SJSA1 (cell line): ENCODE results near the gene SCP2. TPM values are rescaled to one million over a fixed set of nuclear protein-coding genes. Genes with fewer than 3 reads are reported as not detected.

Source experiments
- DNase-seq, 2 experiments: peaks; one replicate each; pipeline ENCODE4 v3.0.0-alpha.2; 2015 to 2020; ENCODE audit warnings: low spot score in 2 of 2, low read depth in 1 of 2
- H3K27ac ChIP-seq: fragments of 250-450 bp; sonication (Bioruptor Pico); 2 replicates; pipeline ENCODE4 v1.5.1; 2020; ENCODE audit warnings: mild to moderate bottlenecking, moderate library complexity
- H3K27me3 ChIP-seq: fragments of 250-450 bp; sonication (Bioruptor Pico); replicated peaks from 2 replicates; pipeline ENCODE4 v1.5.1; 2020; ENCODE audit warnings: mild to moderate bottlenecking, moderate library complexity
- H3K36me3 ChIP-seq: fragments of 250-450 bp; sonication (Bioruptor Pico); 2 replicates; pipeline ENCODE4 v1.5.1; 2020; ENCODE audit warnings: mild to moderate bottlenecking
- H3K4me1 ChIP-seq: fragments of 250-450 bp; sonication (Bioruptor Pico); replicated peaks from 2 replicates; pipeline ENCODE4 v1.6.1; 2021; ENCODE audit warnings: mild to moderate bottlenecking
- H3K4me3 ChIP-seq: fragments of 250-450 bp; sonication (Bioruptor Pico); 2 replicates; pipeline ENCODE4 v1.5.1; 2020; ENCODE audit warnings: mild to moderate bottlenecking
- H3K9me3 ChIP-seq: fragments of 250-450 bp; sonication (Bioruptor Pico); replicated peaks from 2 replicates; pipeline ENCODE4 v1.5.1; 2020; ENCODE audit warnings: mild to moderate bottlenecking
- total RNA-seq: library from RNA; depleted of rRNA; stranded (reverse); fragments of >200 nt; shearing (Covaris generic); gene quantifications from 2 replicates; pipeline ENCODE4 v1.2.3, GENCODE V29; 2014

SCP2 gene
- total RNA-seq, 1 experiment from 2014 or later = 288 TPM

DNA sequence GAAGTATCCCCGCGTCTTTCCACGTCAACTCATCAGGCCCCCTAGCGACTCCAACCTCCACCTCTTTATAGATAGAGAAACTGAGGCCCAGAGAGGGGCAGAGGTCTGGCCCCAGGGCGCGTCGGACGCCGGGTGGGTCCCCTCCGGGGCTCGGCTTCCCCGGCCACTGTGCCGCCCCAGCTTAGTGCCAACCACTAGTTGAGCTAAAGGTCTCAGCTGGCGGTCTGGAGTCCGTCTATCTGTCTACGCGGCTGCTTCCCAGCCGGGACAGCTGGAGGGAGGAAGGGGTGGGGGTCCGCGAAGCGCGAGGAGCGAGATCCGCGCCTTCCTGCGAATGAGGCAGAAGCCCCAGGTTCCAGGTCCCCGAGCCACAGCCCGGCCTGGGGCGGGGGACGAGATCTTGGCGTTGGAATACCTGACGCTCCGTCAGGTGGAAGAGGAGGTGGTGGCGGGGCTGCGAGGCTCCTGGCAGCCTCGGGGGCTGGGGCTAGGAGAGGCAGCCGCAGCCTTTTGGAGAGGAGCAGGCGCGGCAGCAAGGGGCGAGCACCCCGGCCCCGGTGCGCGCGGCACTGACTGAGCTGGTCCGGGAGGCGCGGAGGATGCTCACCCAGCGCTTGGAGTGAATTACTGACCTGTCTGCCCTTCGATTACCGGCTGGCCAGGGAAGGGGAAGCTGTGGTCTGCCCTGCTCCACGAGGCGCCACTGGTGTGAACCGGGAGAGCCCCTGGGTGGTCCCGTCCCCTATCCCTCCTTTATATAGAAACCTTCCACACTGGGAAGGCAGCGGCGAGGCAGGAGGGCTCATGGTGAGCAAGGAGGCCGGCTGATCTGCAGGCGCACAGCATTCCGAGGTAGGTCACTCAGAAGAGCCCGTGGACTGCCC lies 135.9 kb downstream of the SCP2 start:
- Histone ChIP-seq H3K4me1 (peaks cover 13% of the 10 kb centered on the region), H3K36me3 (no peaks in the 10 kb centered on the region), H3K4me3 (peak overlapping the region; percentile 50), H3K9me3 (no peaks in the 10 kb centered on the region), H3K27ac (no peak overlapping the region), H3K27me3 (no peaks in the 10 kb centered on the region)
- no peak for DNase-seq

DNA sequence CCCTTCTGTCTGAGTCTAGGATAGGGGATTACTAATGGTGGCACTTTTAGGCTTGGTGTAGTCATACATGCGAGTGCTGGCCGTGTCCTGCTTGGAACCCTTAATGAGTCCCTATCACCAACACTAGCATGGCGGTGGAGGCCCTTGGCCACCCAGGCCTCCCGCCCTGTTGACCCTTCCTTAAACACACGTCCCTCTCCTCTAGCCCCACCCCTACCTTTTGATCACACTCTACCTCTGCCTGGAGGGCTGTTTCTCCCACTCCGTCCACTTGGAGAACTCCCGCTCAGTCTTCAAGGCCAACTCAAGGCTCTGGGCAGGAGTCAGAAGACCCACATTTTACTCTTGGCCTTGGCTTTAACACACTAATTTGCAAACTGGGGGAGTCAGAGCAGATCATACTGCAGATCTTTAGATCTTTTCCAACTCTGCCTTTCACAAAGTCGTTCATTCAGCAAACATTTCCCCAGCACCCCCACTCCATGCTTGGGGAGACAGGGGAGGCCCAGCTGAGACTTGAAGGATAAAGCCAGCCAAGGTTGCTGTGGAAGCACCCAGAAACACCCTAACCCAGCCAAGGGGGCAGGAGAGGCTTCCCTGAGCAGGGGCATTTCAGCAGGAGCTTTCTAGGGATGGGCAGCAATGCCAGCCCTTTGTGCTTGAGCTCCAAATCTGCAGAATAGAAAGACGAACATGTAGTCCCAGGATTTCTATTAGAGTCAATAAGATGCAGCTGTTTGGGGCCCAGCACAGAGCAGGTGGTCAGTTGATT lies 136.9 kb downstream of the SCP2 start:
- Histone ChIP-seq H3K36me3 (no peaks in the 10 kb centered on the region), H3K27ac (no peak overlapping the region), H3K27me3 (no peaks in the 10 kb centered on the region), H3K4me1 (peaks cover 13% of the 10 kb centered on the region), H3K4me3 (no peak overlapping the region), H3K9me3 (no peaks in the 10 kb centered on the region)
- DNase-seq = no peak

DNA sequence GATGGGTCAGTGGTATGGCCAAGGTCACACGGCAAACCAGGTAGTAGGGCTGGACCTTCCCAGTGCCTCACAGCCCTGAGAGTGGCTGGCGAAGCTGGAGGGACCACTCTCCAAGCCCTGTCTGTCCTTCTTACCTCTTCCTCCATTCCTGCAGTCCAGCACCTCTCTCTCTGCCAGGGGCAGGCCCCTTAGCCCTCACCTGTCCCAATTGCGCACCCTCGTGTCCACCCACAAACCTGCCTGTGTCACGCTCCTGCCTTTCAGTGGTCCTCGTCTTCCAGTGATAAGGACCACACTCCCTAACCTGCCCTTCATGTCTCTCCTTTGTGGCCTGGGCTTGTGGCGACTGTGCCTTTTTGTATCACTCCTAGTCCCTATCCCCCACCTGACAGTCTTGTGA lies 138.3 kb downstream of the SCP2 start:
- no peaks in the 10 kb centered on the region for H3K27me3 ChIP-seq
- no peak for DNase-seq
- no peaks in the 10 kb centered on the region for H3K9me3 ChIP-seq
- no peak overlapping the region for H3K4me3 ChIP-seq
- H3K27ac ChIP-seq = no peak overlapping the region
- no peaks in the 10 kb centered on the region for H3K36me3 ChIP-seq
- peaks cover 13% of the 10 kb centered on the region for H3K4me1 ChIP-seq

DNA sequence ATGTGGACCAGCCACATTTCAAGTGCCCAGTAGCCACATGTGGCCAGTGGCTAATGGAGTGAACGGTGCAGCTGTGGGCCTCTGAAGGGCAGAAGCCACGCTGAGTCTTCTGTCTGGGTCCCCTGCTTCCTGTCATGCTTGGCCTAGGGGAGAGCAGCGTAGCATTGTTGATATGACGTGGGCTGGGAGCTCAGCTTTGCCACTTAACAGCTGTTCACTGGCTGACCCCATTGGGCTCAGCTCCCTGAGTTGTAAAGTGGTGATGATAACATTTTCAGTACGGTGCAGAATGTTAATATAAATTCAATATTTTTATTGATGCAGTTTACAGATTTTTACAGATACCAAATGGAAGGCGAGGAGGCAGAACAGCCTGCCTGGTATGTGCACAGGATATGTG lies 139.4 kb downstream of the SCP2 start:
- H3K27me3 ChIP-seq = no peaks in the 10 kb centered on the region
- no peak for DNase-seq
- no peaks in the 10 kb centered on the region for H3K9me3 ChIP-seq
- H3K4me1 ChIP-seq = peaks cover 11% of the 10 kb centered on the region
- H3K27ac ChIP-seq = no peak overlapping the region
- no peaks in the 10 kb centered on the region for H3K36me3 ChIP-seq
- H3K4me3 ChIP-seq = no peak overlapping the region

DNA sequence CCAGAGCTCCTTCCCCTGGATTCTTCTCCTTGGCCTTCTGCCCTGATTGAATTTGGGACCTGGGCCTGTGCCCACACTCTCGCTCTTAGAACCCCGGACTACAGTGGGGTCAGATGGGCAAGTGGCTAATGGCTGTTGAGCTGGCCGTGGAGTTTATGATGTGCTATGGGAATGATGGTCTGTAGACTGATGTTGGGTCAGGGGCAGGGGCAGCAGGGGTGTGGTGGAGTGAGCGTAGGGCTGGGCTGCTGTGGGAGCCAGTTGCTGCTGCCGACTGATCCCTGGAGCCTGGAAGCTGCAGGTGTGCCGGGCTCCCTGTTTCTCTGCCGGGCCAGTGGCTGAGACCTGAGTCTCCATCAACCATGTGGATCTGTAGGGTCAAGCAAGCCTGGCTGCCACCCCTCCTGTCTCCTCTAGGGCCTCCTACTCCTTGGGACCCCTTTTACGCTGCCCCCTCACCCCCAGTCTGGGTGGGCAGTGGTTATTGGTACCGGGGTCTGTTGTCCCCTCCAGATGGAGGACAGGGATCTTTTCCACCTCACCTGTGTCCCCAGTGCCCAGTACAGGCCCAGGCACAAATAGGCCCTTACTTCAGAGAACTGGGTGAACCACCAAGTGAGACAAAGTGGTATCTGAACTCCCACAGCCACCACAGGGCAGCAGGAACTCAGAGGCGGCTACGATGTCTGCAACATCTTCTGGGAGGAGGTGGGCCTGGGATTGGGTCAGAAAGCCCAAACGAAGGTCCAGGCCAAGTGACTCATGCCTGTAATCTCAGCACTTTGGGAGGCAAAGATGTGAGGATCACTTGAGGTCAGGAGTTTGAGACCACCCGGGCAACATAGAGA lies 140.0 kb downstream of the SCP2 start:
- no peaks in the 10 kb centered on the region for H3K36me3 ChIP-seq
- H3K4me1 ChIP-seq = peaks cover 8% of the 10 kb centered on the region
- H3K27me3 ChIP-seq = no peaks in the 10 kb centered on the region
- H3K27ac ChIP-seq = no peak overlapping the region
- no peak for DNase-seq
- no peak overlapping the region for H3K4me3 ChIP-seq
- H3K9me3 ChIP-seq = no peaks in the 10 kb centered on the region

DNA sequence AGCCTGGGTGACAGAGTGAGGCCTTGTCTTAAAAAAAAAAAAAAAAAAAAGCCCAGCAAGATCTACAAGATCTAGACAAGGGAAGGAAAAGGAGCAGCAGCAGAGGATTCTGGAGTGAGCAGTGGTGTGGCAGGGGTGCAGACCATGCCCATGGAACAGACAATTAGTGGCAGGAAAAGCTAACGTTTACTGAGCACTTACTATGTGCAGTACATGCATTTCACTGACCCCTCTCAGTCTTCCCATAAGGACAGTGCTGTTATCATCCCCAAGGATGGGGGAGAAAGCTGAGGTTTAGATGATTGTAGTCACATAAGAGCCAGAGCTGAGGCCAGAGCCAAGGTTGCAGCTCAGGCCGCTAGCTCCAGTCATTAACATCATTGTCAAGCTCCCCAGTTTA lies 140.8 kb downstream of the SCP2 start:
- Histone ChIP-seq H3K9me3 (no peaks in the 10 kb centered on the region), H3K4me1 (peaks cover under 1% of the 10 kb centered on the region; the same call in 1 of the 2 replicates), H3K36me3 (no peaks in the 10 kb centered on the region), H3K4me3 (no peak overlapping the region), H3K27ac (no peak overlapping the region), H3K27me3 (no peaks in the 10 kb centered on the region)
- DNase-seq = no peak

DNA sequence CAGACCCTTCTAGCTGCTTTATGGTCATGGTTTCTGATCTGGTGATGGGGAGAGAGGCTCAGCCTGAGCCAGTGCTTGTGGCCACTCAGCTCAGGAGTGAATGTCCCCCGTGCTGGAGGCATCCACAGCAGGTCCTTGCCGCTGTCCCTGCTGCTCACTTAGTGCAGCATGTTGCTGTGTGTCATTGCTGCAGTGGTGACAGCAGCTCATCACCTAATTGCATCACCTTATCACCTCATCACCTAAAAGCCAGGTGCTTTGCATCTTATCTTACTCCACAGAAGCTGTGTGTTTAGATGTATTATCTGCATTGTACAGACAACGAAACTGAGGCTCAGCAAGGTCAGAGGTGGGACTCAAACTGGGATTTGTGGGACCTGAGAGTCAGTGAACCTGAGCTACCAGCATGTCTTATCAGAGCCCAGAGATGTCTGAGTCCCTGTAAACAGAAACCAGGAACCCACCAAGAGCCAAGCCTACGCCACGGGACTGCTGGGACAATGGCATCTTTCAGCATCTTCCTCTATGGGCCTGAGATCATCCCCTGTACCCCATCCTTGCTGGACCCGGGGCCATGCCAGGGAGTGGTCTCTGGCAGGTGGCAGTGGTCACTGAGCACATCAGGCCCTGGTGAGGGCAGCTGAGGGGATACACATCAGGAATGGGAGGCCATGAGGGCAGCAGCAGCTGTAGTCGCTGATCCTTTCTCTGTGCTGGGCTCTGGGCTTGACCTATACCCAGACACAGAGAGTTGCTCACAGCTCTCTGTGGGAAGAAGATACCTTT lies 141.4 kb downstream of the SCP2 start:
- no peaks in the 10 kb centered on the region for H3K9me3 ChIP-seq
- H3K36me3 ChIP-seq = no peaks in the 10 kb centered on the region
- no peaks in the 10 kb centered on the region for H3K4me1 ChIP-seq
- H3K27me3 ChIP-seq = no peaks in the 10 kb centered on the region
- DNase-seq = no peak
- H3K4me3 ChIP-seq = no peak overlapping the region
- H3K27ac ChIP-seq = no peak overlapping the region

DNA sequence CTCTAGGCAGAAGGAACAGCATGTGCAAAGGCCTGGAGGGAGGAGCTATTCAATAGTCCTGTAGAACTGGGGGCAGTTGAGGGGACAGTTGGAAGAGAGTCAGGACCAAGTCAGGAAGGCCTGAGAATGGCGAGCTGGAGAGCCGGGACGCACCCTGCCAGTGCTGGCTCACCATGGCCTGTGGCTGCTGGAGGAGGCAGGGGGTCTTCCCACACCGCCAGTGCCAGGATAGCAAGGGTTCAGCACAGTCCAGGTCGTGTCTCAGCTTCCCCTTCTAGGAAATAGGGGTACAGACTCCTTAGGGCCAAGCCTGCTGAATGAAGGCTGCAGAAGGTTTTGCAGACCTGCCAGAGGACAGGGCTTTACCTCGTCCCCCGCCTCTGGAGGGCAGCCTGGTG lies 142.2 kb downstream of the SCP2 start:
- Histone ChIP-seq H3K4me1 (no peaks in the 10 kb centered on the region), H3K27ac (no peak overlapping the region), H3K4me3 (no peak overlapping the region), H3K27me3 (no peaks in the 10 kb centered on the region), H3K9me3 (no peaks in the 10 kb centered on the region), H3K36me3 (no peaks in the 10 kb centered on the region)
- peak in 1 of 2 experiments; percentile 36 for DNase-seq

DNA sequence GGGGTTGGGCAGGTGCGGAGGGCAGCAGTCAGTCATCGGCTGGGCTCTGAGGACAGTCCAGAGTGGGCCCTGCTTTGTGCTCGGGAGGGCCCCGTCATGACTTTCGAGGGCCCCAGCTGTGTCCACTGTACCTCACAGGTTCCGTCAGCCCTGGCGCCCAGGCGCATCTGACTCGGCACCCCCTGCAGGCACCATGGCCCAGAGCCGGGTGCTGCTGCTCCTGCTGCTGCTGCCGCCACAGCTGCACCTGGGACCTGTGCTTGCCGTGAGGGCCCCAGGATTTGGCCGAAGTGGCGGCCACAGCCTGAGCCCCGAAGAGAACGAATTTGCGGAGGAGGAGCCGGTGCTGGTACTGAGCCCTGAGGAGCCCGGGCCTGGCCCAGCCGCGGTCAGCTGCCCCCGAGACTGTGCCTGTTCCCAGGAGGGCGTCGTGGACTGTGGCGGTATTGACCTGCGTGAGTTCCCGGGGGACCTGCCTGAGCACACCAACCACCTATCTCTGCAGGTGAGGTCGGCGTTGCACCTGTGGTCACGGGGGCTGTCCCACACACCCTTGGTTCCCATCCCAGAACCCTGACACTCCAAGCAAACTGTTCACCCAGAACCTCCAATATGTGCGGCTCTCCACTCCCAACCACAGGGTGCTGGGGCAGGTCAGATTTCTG lies 142.7 kb downstream of the SCP2 start:
- H3K36me3 ChIP-seq = no peaks in the 10 kb centered on the region
- H3K27ac ChIP-seq = no peak overlapping the region
- no peak overlapping the region for H3K4me3 ChIP-seq
- no peaks in the 10 kb centered on the region for H3K4me1 ChIP-seq
- DNase-seq = peak in 1 of 2 experiments; percentile 34
- no peaks in the 10 kb centered on the region for H3K27me3 ChIP-seq
- H3K9me3 ChIP-seq = no peaks in the 10 kb centered on the region

DNA sequence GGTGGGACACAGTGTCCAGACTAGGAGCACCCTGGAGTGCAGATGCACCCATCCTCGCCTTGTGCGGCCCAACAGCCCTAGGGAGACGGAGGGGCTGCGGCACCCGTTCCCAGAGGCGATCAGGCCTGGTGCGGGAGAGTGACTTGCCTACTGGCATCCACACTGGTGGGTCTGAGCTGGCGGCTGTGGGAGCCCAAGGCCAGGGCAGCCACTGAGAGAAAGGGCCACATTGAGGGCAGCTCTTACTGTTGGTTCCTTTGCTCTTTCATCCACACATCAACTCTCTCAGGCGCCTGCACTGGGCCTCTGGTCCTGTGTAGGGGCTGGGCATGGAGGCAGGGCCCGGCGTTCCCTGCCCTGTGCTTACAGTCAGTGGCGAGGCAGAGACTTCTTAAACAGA lies 143.5 kb downstream of the SCP2 start:
- Histone ChIP-seq H3K9me3 (no peaks in the 10 kb centered on the region), H3K36me3 (no peaks in the 10 kb centered on the region), H3K4me3 (no peak overlapping the region), H3K4me1 (no peaks in the 10 kb centered on the region), H3K27me3 (no peaks in the 10 kb centered on the region), H3K27ac (no peak overlapping the region)
- DNase-seq = peak in 1 of 2 experiments; percentile 36

DNA sequence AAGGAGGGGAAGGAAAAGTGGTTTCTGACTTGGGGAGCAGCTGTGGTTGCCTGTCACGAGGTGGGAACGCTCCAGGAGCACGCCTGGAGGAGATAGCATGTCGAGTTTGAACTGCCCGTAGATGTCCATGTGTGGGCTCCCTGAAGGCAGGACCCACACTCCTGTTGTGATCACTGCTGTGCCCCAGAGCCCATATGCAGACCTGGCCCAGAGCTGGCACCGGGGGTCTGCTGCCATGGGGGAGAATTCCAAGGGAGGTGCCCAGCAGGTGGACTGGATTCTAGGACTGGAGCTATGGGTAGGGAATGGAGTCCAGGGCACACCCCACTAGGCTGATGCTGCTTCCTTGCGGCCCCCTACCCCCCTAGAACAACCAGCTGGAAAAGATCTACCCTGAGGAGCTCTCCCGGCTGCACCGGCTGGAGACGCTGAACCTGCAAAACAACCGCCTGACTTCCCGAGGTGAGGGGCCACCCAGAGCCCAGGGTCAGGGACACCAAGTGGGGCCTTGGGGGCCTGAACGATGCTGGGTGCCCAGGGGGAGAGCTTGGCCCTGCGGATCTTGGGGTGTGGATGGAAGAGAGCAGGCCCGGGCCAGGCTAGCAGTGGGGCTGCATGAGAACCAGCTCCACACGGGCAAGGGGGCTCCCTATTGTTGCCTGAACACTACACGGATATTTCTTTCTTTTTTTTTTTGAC lies 144.2 kb downstream of the SCP2 start:
- H3K27me3 ChIP-seq = no peaks in the 10 kb centered on the region
- H3K27ac ChIP-seq = no peak overlapping the region
- H3K4me1 ChIP-seq = no peaks in the 10 kb centered on the region
- H3K36me3 ChIP-seq = no peaks in the 10 kb centered on the region
- H3K4me3 ChIP-seq = no peak overlapping the region
- H3K9me3 ChIP-seq = no peaks in the 10 kb centered on the region
- no peak for DNase-seq

DNA sequence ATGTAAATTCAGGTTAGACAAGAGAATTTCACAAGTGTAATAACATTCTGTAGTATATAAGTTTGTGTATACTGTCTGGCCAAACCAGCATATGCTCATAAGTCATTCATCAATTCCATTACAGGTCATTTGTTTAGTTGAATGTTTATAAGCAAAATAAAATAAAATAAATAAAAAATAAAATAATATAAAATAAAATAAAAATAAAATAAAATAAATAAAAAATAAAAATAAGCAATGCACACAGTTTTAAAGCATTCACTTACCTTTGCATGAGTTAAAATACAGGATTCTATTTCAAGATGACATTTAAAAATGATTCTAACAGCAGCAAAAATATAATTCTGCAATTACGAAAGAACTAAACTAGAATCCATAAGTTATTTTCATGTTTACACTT lies 144.8 kb downstream of the SCP2 start:
- no peaks in the 10 kb centered on the region for H3K9me3 ChIP-seq
- H3K27ac ChIP-seq = no peak overlapping the region
- no peak for DNase-seq
- H3K4me3 ChIP-seq = no peak overlapping the region
- H3K27me3 ChIP-seq = no peaks in the 10 kb centered on the region
- no peaks in the 10 kb centered on the region for H3K4me1 ChIP-seq
- H3K36me3 ChIP-seq = no peaks in the 10 kb centered on the region
